ENCODE results near the gene UGP2.
"Not testable (repeated sequence)": the region's sequence is repeated elsewhere in the genome, so short reads cannot be mapped to it uniquely, and the experiment has no call there.

The UGP2 gene

GRCh38 chr2:63899639-63900038 is 57.9 kb downstream of the UGP2 start:
- no peak for DNase-seq

DNA sequence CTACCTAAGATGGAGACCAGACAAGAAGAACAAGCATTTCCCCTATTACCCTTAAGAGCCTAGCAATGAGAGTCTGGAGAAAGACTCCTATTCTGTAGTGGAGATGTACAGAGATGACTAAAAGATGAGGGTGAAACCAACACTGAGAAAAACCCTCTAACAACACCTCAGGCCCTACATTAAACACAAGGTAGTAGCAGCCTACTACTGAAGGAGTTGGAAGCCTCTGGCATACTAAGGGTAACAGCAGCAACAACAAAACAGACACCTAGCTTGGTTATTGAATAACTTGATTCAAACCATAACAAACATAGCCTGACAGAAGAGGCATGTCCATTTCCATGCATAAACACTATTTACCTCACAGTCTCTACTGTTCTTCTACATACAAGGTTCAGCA is 60.5 kb downstream of the UGP2 start:
- DNase-seq, result no peak

DNA sequence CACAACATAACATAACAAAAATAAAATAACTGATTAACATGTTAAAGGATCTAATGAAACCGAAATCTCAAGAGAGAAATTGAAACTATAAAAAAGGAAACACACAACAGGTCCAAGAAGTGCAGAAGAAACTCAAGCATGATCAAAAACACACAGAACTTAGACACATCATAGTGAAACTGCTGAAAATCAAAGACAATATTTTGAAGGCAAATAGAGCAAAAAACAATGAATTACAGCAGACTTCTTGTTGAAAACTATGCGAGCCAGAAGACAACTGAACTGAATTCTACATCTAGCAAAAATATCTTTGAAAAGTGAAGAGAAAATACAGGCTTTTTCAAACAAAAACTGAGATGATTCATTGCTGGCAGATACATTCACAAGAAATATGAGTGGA is 61.3 kb downstream of the UGP2 start:
- no peak for DNase-seq

DNA sequence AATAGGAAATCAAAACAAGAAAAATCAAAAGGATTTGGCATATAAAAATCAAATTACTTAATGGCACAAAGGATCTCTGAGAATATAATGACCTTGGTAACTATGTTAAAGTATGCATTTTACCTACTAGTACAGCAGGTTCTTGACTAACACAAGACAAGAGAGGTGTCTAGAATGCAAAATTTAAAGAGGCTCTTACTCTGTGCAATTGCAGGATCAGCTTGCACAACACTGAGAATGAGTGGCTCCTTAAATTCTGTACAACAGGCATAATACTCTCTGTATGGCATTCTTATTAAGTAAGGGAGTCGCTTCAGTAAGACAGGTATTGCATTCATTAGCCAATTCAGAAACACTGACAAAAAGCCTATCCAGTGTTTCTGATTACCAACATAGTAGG is 72.6 kb downstream of the UGP2 start:
- no peak for DNase-seq

GRCh38 chr2:63926815-63927214 is 85.1 kb downstream of the UGP2 start:
- no peak for DNase-seq

- DNase-seq, result not testable (repeated sequence)
These were observed 90.4 kb downstream of the UGP2 start for GRCh38 chr2:63932104-63932503.
